ENCODE data around the gene SH3PXD2B. TPM values are rescaled to one million over a fixed set of nuclear protein-coding genes. Genes with fewer than 3 reads are reported as not detected.
A peak's percentile ranks its signal among the peaks of the same experiment; 100 is the strongest.

The SH3PXD2B gene
- total RNA-seq, 1 experiment from 2014 or later: 27.5 TPM

- TF ChIP-seq ZBTB33 (IDR thresholded peaks at IDR 0.05; ENCODE audit: extremely low read depth, insufficient replicate concordance, low read length): no peak
Measured at GRCh38 chr5:172283020-172283861, 171.1 kb downstream of the SH3PXD2B start, which contains the start of gene UBTD2 (continued).

- CTCF ChIA-PET: interaction anchor here (0.6 to 2.8 kb wide), 8 partner anchors 8 to 371 kb away, joined by 3 to 8 read pairs (median 4); partner anchors contain the start of gene STK10
Measured at GRCh38 chr5:172282272-172283019, 171.9 kb downstream of the SH3PXD2B start.

More at GRCh38 chr5:172282272-172283019, 171.9 kb downstream of the SH3PXD2B start:
- intact Hi-C loops (cut with micrococcal nuclease): loop anchor here (1.0 to 2.0 kb wide), 2 partner anchors 94 to 370 kb away; partner anchors contain the start of gene STK10
- Histone ChIP-seq H3K9ac (ENCODE audit: low read length) (peak overlapping the region; percentile 85), H4K20me1 (ENCODE audit: insufficient read depth) (no peaks in the 10 kb centered on the region), H3K4me2 (ENCODE audit: low read length) (peak overlapping the region; percentile 94), H3K9me2 (ENCODE audit: insufficient read depth) (no peaks in the 10 kb centered on the region), H3K79me2 (ENCODE audit: insufficient read depth, low read length) (peaks cover 58% of the 10 kb centered on the region), H3K27me3 (ENCODE audit: insufficient read depth, low read length) (no peaks in the 10 kb centered on the region), H3K4me1 (ENCODE audit: control insufficient read depth in 1 of 2, insufficient read depth in 2 of 2, low read length in 2 of 2) (peaks cover 11 to 20% of the 10 kb centered on the region in 2 experiments; a peak in 3 of 4 replicates), H3K36me3 (ENCODE audit: control insufficient read depth in 1 of 2, insufficient read depth in 2 of 2, low read length in 2 of 2) (no peaks in the 10 kb centered on the region), H3K27ac (ENCODE audit: low read depth, low read length) (peak overlapping the region; percentile 81), H2AFZ (ENCODE audit: low read depth, low read length, poor library complexity, severe bottlenecking) (peak overlapping the region; percentile 32), H3K4me3 (replicated peaks in 1 of 2; ENCODE audit: low read depth in 1 of 2, low read length in 2 of 2) (peak overlapping the region; percentile 74 to 90), H3K9me3 (ENCODE audit: control insufficient read depth in 1 of 2, insufficient read depth in 1 of 2, low read depth in 1 of 2, low read length in 2 of 2) (no peaks in the 10 kb centered on the region)
- ATAC-seq (no peak), DNase-seq (ENCODE audit: low read depth, low spot score) (no peak)
- ChIA-PET POLR2A (interaction anchor here (0.9 to 1.6 kb wide), 2 partner anchors 9 to 11 kb away, joined by 3 read pairs; no protein-coding TSS in a partner anchor), RAD21 (ENCODE audit: low non-redundant PET in 1 of 2, low total read pairs in 2 of 2, uncharacterized antibody in 2 of 2, unreplicated experiment in 2 of 2) (interaction anchor here in 1 of 2 experiments (0.8 kb wide), 1 partner anchor 21 kb away, joined by 3 read pairs; no protein-coding TSS in a partner anchor)
- 0 out of 2 replicates have a peak, but pooled peaks have one; percentile 5 for TF ChIP-seq FOSL1 (IDR thresholded peaks at IDR 0.05; ENCODE audit: low read depth)
- no peak for TF ChIP-seq SRF (IDR thresholded peaks at IDR 0.05; ENCODE audit: low read depth)
- TSS peak; percentile 55 for BruUV-seq (replicated peaks)

Data from HCT116 (cell line).